GM10847 (cell line): ENCODE measurements around the gene THOC1.

Source experiments
- POLR2A ChIP-seq: IDR thresholded peaks from 2 replicates; pipeline ENCODE4 v1.6.1; 2011; ENCODE audit not compliant: insufficient read length; ENCODE audit errors: extremely low read depth

Gene THOC1

DNA sequence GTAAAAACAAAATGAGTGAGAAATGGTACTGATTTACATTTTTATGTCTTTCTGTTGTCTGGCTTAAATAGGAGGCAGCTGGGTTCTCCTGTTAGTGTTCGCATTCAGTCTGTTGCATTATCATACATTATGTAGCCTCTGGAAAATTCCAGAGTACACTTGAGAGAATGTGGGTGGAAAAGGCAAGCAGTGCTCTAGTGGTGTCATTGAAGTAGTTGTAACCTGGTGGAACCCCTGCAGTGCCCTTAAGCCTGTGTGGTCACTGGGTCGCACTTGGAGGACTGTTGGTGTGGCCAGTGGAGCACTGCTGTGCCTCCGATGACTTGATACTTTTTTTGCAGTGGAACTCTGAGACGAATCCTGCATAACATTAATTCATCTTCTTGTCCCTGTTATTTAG lies 57.1 kb downstream of the THOC1 start:
- no peak for TF ChIP-seq POLR2A

DNA sequence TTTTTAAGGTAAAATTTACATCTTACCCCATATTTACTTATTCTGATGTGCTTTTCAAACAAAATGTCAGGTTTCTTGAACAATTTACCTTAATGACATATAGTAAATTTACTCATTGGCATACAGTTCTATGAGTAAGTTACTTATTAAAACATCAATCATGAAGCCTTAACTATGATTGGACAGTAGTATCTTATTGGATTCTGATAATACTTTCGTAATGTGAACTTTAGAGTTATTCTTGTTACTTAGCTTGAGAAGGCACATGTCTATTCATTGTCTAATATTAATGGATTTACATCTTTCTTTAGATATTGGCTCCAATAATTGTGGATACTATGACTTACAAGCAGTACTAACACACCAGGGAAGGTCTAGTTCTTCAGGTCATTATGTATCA lies 57.8 kb downstream of the THOC1 start:
- TF ChIP-seq POLR2A, result no peak

DNA sequence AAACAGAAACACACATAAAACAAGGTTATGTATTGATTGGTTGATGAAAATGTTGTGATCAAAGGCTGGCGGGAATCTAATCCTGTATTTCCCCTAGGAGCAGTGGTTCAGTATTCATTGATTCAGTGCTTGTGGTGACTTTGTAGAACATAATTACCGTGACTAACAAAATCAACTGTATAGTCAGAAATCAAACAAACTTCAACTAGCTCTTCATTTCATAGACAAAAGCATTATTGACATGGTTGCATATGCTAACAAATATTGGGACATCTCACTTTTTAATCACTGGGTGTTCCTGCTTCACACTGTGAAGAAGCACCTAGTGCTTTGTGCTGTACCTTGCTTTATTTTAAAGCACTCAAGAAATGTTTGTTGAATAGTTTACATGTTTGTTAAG lies 68.1 kb downstream of the THOC1 start:
- TF ChIP-seq POLR2A, result no peak

DNA sequence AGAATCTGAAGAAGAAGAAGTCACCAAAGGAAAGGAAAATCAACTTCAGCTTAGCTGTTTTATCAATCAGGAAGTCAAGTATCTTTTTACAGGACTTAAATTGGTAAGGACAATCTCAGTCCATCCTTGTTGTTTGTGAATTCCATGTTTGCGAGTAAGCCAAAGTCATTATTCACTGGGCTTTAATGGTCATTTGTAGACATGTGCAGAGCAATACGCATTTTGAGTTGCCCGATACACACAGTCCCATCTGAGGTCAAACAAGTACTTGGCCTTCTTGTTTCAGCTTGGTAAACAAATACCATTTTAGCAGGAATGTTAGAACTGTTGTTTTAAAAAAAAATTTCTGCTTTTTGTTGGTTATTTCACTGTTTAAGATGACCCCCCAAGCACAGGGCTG lies 68.6 kb downstream of the THOC1 start:
- TF ChIP-seq POLR2A, result no peak

DNA sequence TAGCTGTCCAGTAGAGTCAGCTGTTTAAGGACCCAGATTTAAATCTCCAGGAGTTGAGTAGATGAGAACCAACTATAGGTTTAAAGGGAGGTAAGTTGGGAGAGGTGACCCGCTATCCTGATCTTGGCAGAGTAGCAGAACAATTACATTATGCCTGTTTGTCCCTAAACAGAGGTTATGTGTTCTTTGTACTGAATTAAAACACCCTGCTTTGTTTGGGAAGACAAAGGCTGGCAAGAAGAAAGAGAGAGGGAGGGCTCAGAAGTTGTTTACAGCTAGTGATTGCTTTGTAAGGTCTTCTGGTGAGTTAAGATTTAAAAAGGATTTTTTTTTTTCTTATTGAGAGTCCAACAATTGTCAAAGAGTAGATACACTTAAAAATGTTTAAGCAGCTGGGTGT lies 72.2 kb downstream of the THOC1 start:
- no peak for TF ChIP-seq POLR2A

DNA sequence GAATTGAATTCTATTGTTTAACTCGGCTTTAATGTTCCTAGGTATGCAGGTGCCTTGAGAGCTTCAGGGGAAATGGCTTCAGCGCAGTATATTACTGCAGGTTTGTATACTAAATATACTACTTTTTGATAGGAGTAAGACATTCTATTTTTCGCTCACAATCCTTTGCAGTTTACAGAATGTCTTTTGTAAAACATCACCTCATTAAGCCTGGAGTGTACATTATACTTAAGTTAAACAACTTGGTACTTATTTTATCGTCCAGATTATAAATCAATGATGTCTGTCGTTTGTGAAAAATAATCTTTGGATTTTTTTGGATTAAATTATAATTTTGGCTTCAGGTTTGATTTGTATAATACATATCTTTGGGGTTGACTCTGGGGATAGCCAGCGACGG lies 75.0 kb downstream of the THOC1 start:
- TF ChIP-seq POLR2A, result no peak

DNA sequence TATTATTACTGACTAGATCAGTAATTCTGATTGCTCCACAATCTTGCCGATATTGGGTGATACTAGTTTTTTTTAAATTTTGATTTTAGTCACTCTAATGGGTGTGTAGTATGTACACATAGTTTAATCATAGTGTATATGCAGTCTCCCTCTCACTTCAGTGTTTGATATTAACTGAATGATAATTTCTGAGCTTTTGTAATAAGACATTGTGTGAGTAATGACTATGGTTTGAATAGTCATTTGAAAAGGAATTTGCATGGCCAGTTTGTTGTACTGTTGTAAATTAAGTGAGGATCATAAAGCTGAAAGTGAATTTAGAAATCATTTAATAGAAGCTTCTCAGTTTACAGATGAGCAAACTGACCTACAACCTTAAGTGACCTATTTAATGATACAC lies 76.1 kb downstream of the THOC1 start:
- TF ChIP-seq POLR2A, result no peak

DNA sequence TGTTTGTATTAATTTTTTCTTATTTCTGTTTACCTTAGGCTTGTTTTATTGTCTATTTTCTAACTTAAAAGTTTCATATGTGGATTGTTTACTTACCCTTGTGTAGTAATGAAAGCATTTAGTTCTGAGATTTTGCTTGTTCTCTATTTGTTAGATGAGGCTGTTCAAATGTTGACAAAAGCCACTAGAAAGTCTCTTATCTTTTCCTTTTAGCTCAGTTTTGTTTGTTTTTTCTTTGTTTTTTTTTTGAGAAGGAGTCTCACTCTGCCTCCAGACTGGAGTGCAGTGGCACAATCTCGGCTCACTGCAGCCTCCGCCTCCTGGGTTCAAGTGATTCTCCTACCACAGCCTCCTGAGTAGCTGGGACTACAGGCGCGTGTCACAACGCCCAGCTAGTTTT lies 78.6 kb downstream of the THOC1 start:
- no peak for TF ChIP-seq POLR2A

DNA sequence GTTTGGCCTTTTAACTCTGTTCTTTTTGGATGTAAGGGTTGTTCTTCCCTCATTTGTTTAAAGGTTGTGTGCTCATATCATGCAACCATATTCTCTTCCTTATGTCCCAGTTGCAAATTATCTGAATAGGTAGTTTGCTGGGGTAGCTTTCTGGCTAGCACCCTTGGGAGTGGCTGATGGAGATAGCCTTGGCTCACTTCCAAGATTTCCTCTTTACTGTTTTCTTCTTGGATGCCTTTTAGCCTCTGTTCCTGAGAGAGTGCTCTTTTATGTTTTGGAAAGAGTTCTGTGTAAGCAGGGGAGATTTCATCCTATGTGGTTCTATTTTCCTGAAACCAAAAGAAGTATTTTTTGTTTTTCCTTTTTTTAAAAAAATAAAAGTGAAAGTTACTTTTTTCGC lies 84.1 kb downstream of the THOC1 start:
- TF ChIP-seq POLR2A, result no peak

DNA sequence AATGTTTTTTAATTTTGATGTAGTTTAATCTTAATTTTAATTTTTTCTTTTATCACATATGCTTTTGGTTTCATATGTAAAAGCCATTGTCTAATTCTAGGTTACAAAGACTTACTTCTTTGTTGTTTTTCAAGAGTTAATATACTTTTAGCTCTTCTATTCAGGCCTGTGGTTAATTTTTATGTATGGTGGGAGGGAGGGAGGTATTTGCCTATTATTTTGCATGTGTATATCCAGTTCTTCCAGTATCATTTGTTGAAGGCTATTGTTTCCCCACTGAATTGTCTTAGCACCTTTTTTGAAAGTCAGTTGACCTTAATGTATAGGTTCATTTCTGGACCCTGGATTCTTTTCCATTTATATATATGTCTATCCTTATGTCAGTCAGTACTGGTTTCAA lies 86.1 kb downstream of the THOC1 start:
- no peak for TF ChIP-seq POLR2A

DNA sequence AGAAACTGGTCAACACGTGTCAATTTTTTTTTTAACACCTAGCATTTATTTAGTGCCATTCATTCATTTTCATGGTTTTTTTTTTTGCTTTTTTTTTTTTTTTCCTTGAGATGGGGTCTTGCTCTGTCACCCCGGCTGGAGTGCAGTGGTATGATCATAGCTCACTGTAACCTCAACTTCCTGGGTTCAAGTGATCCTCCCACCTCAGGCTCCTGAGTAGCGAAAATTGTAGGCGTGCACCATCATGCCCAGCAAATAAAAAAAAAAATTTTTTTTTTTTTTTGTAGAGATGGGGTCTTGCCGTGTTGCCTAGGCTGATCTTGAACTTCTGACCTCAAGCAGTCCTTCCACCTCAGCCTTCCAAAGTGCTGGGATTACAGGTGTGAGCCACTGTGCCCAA lies 88.3 kb downstream of the THOC1 start:
- TF ChIP-seq POLR2A, result no peak

DNA sequence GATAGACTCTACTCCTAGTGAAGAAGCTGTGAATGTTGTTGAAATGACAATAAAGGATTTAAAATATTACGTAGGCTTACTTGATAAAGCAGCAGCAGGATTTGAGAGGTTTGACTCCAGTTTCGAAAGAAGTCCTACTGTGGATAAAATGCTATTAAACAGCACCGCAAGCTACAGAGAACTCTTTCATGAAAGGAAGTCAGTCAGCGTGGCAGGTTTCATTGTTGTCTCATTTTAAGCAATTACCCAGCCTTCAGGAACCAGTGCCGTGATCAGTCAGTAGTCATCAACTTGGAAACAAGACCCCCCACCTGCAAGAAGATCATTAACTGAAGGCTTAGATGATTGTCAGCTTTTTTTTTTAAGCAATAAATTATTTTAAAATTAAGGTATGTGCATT lies 95.5 kb downstream of the THOC1 start:
- no peak for TF ChIP-seq POLR2A
